ENCODE measurements around the gene WDR73. TPM values are rescaled to one million over a fixed set of nuclear protein-coding genes. Genes with fewer than 3 reads are reported as not detected.

WDR73 gene
- total and polyA plus RNA-seq, 10 of the 15 experiments (the other 5 are each of a cell fraction or from before 2014, with no cell fraction given), result 4.4 to 25.6 (median 16.3) TPM

DNA sequence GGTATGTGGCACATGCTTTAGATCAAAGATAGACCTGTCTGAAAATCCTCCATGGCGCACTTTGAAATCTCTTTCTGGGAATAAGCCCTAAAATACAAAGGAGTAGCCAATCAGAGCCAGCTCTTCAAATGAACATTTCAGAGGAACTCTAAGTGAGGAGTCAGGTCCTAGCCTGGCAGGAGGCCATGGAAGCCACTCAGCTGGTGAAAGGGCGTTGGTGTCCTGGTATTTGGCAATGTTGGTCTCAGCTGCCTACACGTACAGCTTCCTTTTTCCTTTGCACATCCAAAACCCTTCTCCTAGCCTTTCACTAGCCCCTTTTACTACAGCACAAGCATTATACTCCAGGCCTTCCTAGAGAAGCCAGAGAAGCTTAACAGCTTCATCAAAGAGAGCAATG lies 5.5 kb downstream of the WDR73 start (continued):
- TF ChIP-seq, protein P1, sequence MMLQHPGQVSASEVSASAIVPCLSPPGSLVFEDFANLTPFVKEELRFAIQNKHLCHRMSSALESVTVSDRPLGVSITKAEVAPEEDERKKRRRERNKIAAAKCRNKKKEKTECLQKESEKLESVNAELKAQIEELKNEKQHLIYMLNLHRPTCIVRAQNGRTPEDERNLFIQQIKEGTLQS (IDR thresholded peaks at IDR 0.05; ENCODE audit: borderline replicate concordance, extremely low read depth, low read depth, low read length), result no peak

GRCh38 chr15:84647726-84648125 lies 6.4 kb downstream of the WDR73 start:
- intact Hi-C loops (cut with micrococcal nuclease; ENCODE audit: unreplicated experiment) (no loop called here), in situ Hi-C loops (cut with MboI) (no loop called here)
- no peak overlapping the region for H3K4me2 ChIP-seq (ENCODE audit: control insufficient read depth, insufficient read depth)
- BruUV-seq (replicated peaks), result no TSS peak
- H3K27ac ChIP-seq (ENCODE audit: control insufficient read depth, insufficient read depth), result no peak overlapping the region
- peaks cover 2% of the 10 kb centered on the region; the same call in 1 of the 2 replicates for H4K20me1 ChIP-seq (ENCODE audit: control insufficient read depth, insufficient read depth)
- no peaks in the 10 kb centered on the region for H3K79me2 ChIP-seq (ENCODE audit: control insufficient read depth, insufficient read depth, low read length)
- H3K4me3 ChIP-seq, result no peak overlapping the region
- ATAC-seq, result no peak
- H3K4me1 ChIP-seq (ENCODE audit: control insufficient read depth, insufficient read depth, low read length), result peaks cover under 1% of the 10 kb centered on the region
- no peak for DNase-seq (ENCODE audit: low read depth, low spot score)
- SMC1A ChIA-PET (ENCODE audit: uncharacterized antibody, unreplicated experiment), result interaction anchor here (0.6 kb wide), 1 partner anchor 55 kb away, joined by 3 read pairs; no protein-coding TSS in a partner anchor
- CTCF ChIA-PET, result no interaction called here
- no peak for TF ChIP-seq JUNB (IDR thresholded peaks at IDR 0.05)
- TF ChIP-seq REST (IDR thresholded peaks at IDR 0.05; ENCODE audit: low read depth, low read length), result no peak
- TF ChIP-seq ESRRA (IDR thresholded peaks at IDR 0.05; ENCODE audit: low read length), result no peak
- TF ChIP-seq IKZF1 (conservative IDR thresholded peaks at IDR 0.05), result no peak
- no peak for TF ChIP-seq ZBED1 (IDR thresholded peaks at IDR 0.05; ENCODE audit: borderline replicate concordance)
- no peak for TF ChIP-seq BCL11A (IDR thresholded peaks at IDR 0.05; ENCODE audit: low read depth, low read length)
- no peak for TF ChIP-seq POLR2A (IDR thresholded peaks at IDR 0.05; ENCODE audit: low read depth, low read length)
- no peak for TF ChIP-seq STAT3 (IDR thresholded peaks at IDR 0.05; ENCODE audit: low read depth, low read length)
- no peak for TF ChIP-seq ZNF24 (IDR thresholded peaks at IDR 0.05)
- TF ChIP-seq RFX5 (IDR thresholded peaks at IDR 0.05; ENCODE audit: low read depth, low read length), result no peak
- TF ChIP-seq RELA (IDR thresholded peaks at IDR 0.05; ENCODE audit: borderline replicate concordance, partially characterized antibody), result no peak
- TF ChIP-seq TARDBP (IDR thresholded peaks at IDR 0.05; ENCODE audit: borderline replicate concordance), result no peak
- no peak for TF ChIP-seq IRF4 (IDR thresholded peaks at IDR 0.05; ENCODE audit: low read depth, low read length)
- H3K36me3 ChIP-seq (ENCODE audit: control insufficient read depth in 2 of 2, insufficient read depth in 2 of 2, low read length in 1 of 2), result peaks cover 13 to 36% of the 10 kb centered on the region in 2 experiments
- no peaks in the 10 kb centered on the region for H3K27me3 ChIP-seq (replicated peaks in 1 of 2; ENCODE audit: control insufficient read depth in 2 of 2, insufficient read depth in 2 of 2, low read length in 1 of 2)
- POLR2A ChIA-PET, result interaction anchor here (0.7 kb wide), 1 partner anchor 38 kb away, joined by 3 read pairs; no protein-coding TSS in a partner anchor
- H3K9me3 ChIP-seq (replicated peaks; ENCODE audit: control insufficient read depth, insufficient read depth, low read length), result no peaks in the 10 kb centered on the region
- no peak overlapping the region for H3K9ac ChIP-seq (ENCODE audit: control insufficient read depth, insufficient read depth, low read length)
- no peak for FAIRE-seq
- H2AFZ ChIP-seq (ENCODE audit: control insufficient read depth, low read depth, low read length), result no peak overlapping the region
- RAD21 ChIA-PET (ENCODE audit: unreplicated experiment), result no interaction called here
